ENCODE measurements around the gene LRMDA. TPM values are rescaled to one million over a fixed set of nuclear protein-coding genes. Genes with fewer than 3 reads are reported as not detected.

The LRMDA gene
- total and polyA plus RNA-seq, 2 donors (not counting 1 experiment from before 2014, with no cell fraction given) = 0.12 TPM; not detected in 1

- Mint-ChIP-seq H3K9me3 (ENCODE audit: insufficient read depth) (no peaks in the 10 kb centered on the region), H3K4me1 (no peaks in the 10 kb centered on the region), H3K27ac (no peak overlapping the region), H3K27me3 (no peaks in the 10 kb centered on the region), H3K4me3 (no peak overlapping the region)
- 86% methylated on average over 1 of the region's 1 CpG for WGBS (ENCODE audit: insufficient coverage)
- no peak for ATAC-seq (ENCODE audit: low read depth)
- H3K79me2 ChIP-seq (ENCODE audit: control insufficient read depth, insufficient read depth, low read length) = no peaks in the 10 kb centered on the region
- intact Hi-C loops (cut with micrococcal nuclease) = no loop called here
- no peak overlapping the region for H3K4me2 ChIP-seq (replicated peaks; ENCODE audit: low read depth, low read length, poor library complexity, severe bottlenecking)
- ChIA-PET POLR2A (no interaction called here), CTCF (no interaction called here)
- no peaks in the 10 kb centered on the region for H3K27me3 ChIP-seq (replicated peaks in 1 of 4; ENCODE audit: control extremely low read depth in 1 of 4, control insufficient read depth in 3 of 4, insufficient read depth in 4 of 4, low read length in 3 of 4)
- H4K20me1 ChIP-seq (ENCODE audit: control insufficient read depth, insufficient read depth, low read length, poor library complexity, severe bottlenecking) = no peaks in the 10 kb centered on the region
- H3K4me1 ChIP-seq (ENCODE audit: control insufficient read depth in 2 of 2, insufficient read depth in 2 of 2, low read length in 2 of 2) = no peaks in the 10 kb centered on the region
- H3K9me3 ChIP-seq (ENCODE audit: control extremely low read depth in 1 of 3, control insufficient read depth in 2 of 3, insufficient read depth in 1 of 3, low read length in 2 of 3) = no peaks in the 10 kb centered on the region
- H3K27ac ChIP-seq (ENCODE audit: low read length in 2 of 2) = no peak overlapping the region
- TF ChIP-seq CTCF (IDR thresholded peaks at IDR 0.05) (no peak), EZH2 (IDR thresholded peaks at IDR 0.05; ENCODE audit: borderline replicate concordance, insufficient read depth, low read depth, low read length, poor library complexity, severe bottlenecking) (no peak)
- no peak overlapping the region for H2AFZ ChIP-seq (ENCODE audit: insufficient read depth, low read depth, low read length, poor library complexity, severe bottlenecking)
- H3K36me3 ChIP-seq (replicated peaks in 1 of 2; ENCODE audit: control extremely low read depth in 1 of 2, control insufficient read depth in 1 of 2, extremely low read depth in 1 of 2, insufficient read depth in 2 of 2, low read length in 1 of 2) = no peaks in the 10 kb centered on the region
- no peak overlapping the region for H3K9ac ChIP-seq (ENCODE audit: low read length)
- no peak for DNase-seq
- H3K4me3 ChIP-seq (ENCODE audit: control extremely low read depth in 1 of 5, extremely low read depth in 1 of 5, insufficient read depth in 1 of 5, low read depth in 2 of 5, low read length in 4 of 5) = no peak overlapping the region
Observed at GRCh38 chr10:76456197-76456596, 1024.8 kb downstream of the LRMDA start.

GRCh38 chr10:76459016-76459730, 1027.7 kb downstream of the LRMDA start:
- Histone ChIP-seq H3K9me3 (ENCODE audit: control extremely low read depth in 1 of 3, control insufficient read depth in 2 of 3, insufficient read depth in 1 of 3, low read length in 2 of 3) (no peaks in the 10 kb centered on the region), H4K20me1 (ENCODE audit: control insufficient read depth, insufficient read depth, low read length, poor library complexity, severe bottlenecking) (no peaks in the 10 kb centered on the region), H3K27me3 (replicated peaks in 1 of 4; ENCODE audit: control extremely low read depth in 1 of 4, control insufficient read depth in 3 of 4, insufficient read depth in 4 of 4, low read length in 3 of 4) (no peaks in the 10 kb centered on the region), H3K4me3 (ENCODE audit: control extremely low read depth in 1 of 5, extremely low read depth in 1 of 5, insufficient read depth in 1 of 5, low read depth in 2 of 5, low read length in 4 of 5) (no peak overlapping the region), H3K4me1 (ENCODE audit: control insufficient read depth in 2 of 2, insufficient read depth in 2 of 2, low read length in 2 of 2) (no peaks in the 10 kb centered on the region), H3K9ac (ENCODE audit: low read length) (no peak overlapping the region), H2AFZ (ENCODE audit: insufficient read depth, low read depth, low read length, poor library complexity, severe bottlenecking) (no peak overlapping the region), H3K27ac (ENCODE audit: low read length in 2 of 2) (no peak overlapping the region), H3K4me2 (replicated peaks; ENCODE audit: low read depth, low read length, poor library complexity, severe bottlenecking) (no peak overlapping the region), H3K79me2 (ENCODE audit: control insufficient read depth, insufficient read depth, low read length) (no peaks in the 10 kb centered on the region), H3K36me3 (replicated peaks in 1 of 2; ENCODE audit: control extremely low read depth in 1 of 2, control insufficient read depth in 1 of 2, extremely low read depth in 1 of 2, insufficient read depth in 2 of 2, low read length in 1 of 2) (no peaks in the 10 kb centered on the region)
- H3K9me3 Mint-ChIP-seq (ENCODE audit: insufficient read depth) = no peaks in the 10 kb centered on the region
- TF ChIP-seq EZH2 (IDR thresholded peaks at IDR 0.05; ENCODE audit: borderline replicate concordance, insufficient read depth, low read depth, low read length, poor library complexity, severe bottlenecking) (no peak), CTCF (IDR thresholded peaks at IDR 0.05) (no peak)
- H3K4me1 Mint-ChIP-seq = no peaks in the 10 kb centered on the region
- intact Hi-C loops (cut with micrococcal nuclease) = no loop called here
- WGBS (ENCODE audit: insufficient coverage) = 100% methylated on average over 1 of the region's 8 CpGs
- no peak overlapping the region for H3K4me3 Mint-ChIP-seq
- CTCF ChIA-PET = interaction anchor here (0.7 kb wide), 1 partner anchor 29 kb away, joined by 3 read pairs; no protein-coding TSS in a partner anchor
- POLR2A ChIA-PET = no interaction called here
- no peaks in the 10 kb centered on the region for H3K27me3 Mint-ChIP-seq
- ATAC-seq (ENCODE audit: low read depth) (no peak), DNase-seq (no peak)
- H3K27ac Mint-ChIP-seq = no peak overlapping the region
